ENCODE results near the gene TDRD6.
"Not testable (repeated sequence)": the region's sequence is repeated elsewhere in the genome, so short reads cannot be mapped to it uniquely, and the experiment has no call there.

Gene TDRD6

GRCh38 chr6:46743425-46744158 lies 55.9 kb downstream of the TDRD6 start:
- in situ Hi-C loops (cut with HindIII; ENCODE audit: low sequenced_read_pairs), result no loop called here

- in situ Hi-C loops (cut with HindIII; ENCODE audit: low sequenced_read_pairs), result not testable (repeated sequence)
Observed at GRCh38 chr6:46744159-46744725, 56.6 kb downstream of the TDRD6 start.

GRCh38 chr6:46745973-46746372 lies 58.3 kb downstream of the TDRD6 start:
- in situ Hi-C loops (cut with HindIII; ENCODE audit: low sequenced_read_pairs), result no loop called here

- in situ Hi-C loops (cut with HindIII; ENCODE audit: low sequenced_read_pairs), result no loop called here
Observed at GRCh38 chr6:46746696-46747095, 59.0 kb downstream of the TDRD6 start, which contains the start of gene ANKRD66. TSS of gene ANKRD66 (plus strand) at chr6:46746933. CDS start at chr6:46751949, 5,016 bp downstream.

GRCh38 chr6:46748940-46749503 lies 61.3 kb downstream of the TDRD6 start:
- in situ Hi-C loops (cut with HindIII; ENCODE audit: low sequenced_read_pairs), result no loop called here

- in situ Hi-C loops (cut with HindIII; ENCODE audit: low sequenced_read_pairs), result no loop called here
Observed at GRCh38 chr6:46749731-46750130, 62.0 kb downstream of the TDRD6 start.

GRCh38 chr6:46751658-46752057 lies 64.0 kb downstream of the TDRD6 start:
- in situ Hi-C loops (cut with HindIII; ENCODE audit: low sequenced_read_pairs), result no loop called here
